SK-N-MC (cell line): ENCODE data around the gene KLHDC9.

Experiments used
- EZH2 ChIP-seq: fragments of 200-600 bp; sonication (generic); IDR thresholded peaks from one replicate; pipeline ENCODE4 v1.6.1; 2017; ENCODE audit warnings: antibody characterized with exemption
- FOXP2 ChIP-seq: optimal IDR thresholded peaks from 2 replicates; pipeline ENCODE3; 2011; ENCODE audit warnings: mild to moderate bottlenecking, moderate library complexity; ENCODE audit not compliant: insufficient read depth; ENCODE audit errors: extremely low read length, control extremely low read depth
- POLR2AphosphoS5 ChIP-seq: IDR thresholded peaks from 2 replicates; pipeline ENCODE4 v1.6.1; 2012; ENCODE audit warnings: mild to moderate bottlenecking, low read depth, low read length, borderline replicate concordance

GRCh38 chr1:161048949-161049722 is 49.0 kb upstream of the KLHDC9 start:
- TF ChIP-seq EZH2 = no peak
- TF ChIP-seq POLR2AphosphoS5 = no peak
- no peak for TF ChIP-seq FOXP2
